Transverse colon (tissue), 4 donors: ENCODE measurements around the gene GON4L. TPM values are rescaled to one million over a fixed set of nuclear protein-coding genes. Genes with fewer than 3 reads are reported as not detected.

ENCODE experiments used
- DNase-seq: peaks from one replicate; pipeline ENCODE4 v3.0.0-alpha.2; 2019
- H3K27ac ChIP-seq, 4 donors: fragments of 200-600 bp; sonication (generic); 2 replicates each; pipeline ENCODE4 v1.5.1; 2016 to 2018; ENCODE audit warnings: inconsistent platforms in 4 of 4
- H3K27me3 ChIP-seq: fragments of 200-600 bp; sonication (generic); 2 replicates; pipeline ENCODE4 v1.5.1; 2017; ENCODE audit warnings: inconsistent platforms
- H3K36me3 ChIP-seq, 4 donors: fragments of 200-600 bp; sonication (generic); 2 replicates each; pipeline ENCODE4 v1.5.1; 2017 to 2019; ENCODE audit warnings: inconsistent platforms in 4 of 4
- H3K4me1 ChIP-seq, 4 donors: fragments of 200-600 bp; sonication (generic); 2 replicates each; pipeline ENCODE4 v1.5.1; 2017 to 2020; ENCODE audit warnings: inconsistent platforms in 4 of 4
- H3K4me3 ChIP-seq, 4 donors: fragments of 200-600 bp; sonication (generic); 1 replicate in 1 of 4; 2 replicates in 3 of 4; pipeline versions ENCODE4 v1.5.1 to v1.6.1; 2017 to 2019; ENCODE audit warnings: inconsistent platforms in 4 of 4
- H3K9me3 ChIP-seq, 2 donors: fragments of 200-600 bp; sonication (generic); 2 replicates each; pipeline ENCODE4 v1.5.1; 2017 to 2019; ENCODE audit warnings: inconsistent platforms in 2 of 2
- CTCF ChIP-seq, 5 experiments: fragments of 200-600 bp in 3 of 5; fragments of 450-650 bp in 2 of 5; sonication (generic) in 3 of 5; IDR thresholded peaks; 1 replicate in 2 of 5; 2 replicates in 3 of 5; pipeline ENCODE4 v1.5.1; 2016 to 2017; ENCODE audit warnings: antibody characterized with exemption in 5 of 5, inconsistent platforms in 3 of 5, mild to moderate bottlenecking in 2 of 5, moderate library complexity in 1 of 5
- EP300 ChIP-seq: sonication (generic); formaldehyde crosslinking; IDR thresholded peaks from one replicate; pipeline ENCODE4 v1.6.1; 2017; ENCODE audit warnings: antibody characterized with exemption, low read depth
- POLR2A ChIP-seq: fragments of 450-650 bp; IDR thresholded peaks from one replicate; pipeline ENCODE4 v1.6.1; 2016; ENCODE audit warnings: antibody characterized with exemption, mild to moderate bottlenecking, moderate library complexity
- POLR2AphosphoS5 ChIP-seq, 3 donors: sonication (generic); formaldehyde crosslinking; IDR thresholded peaks; one replicate each; pipeline ENCODE4 v1.6.1; 2016; ENCODE audit warnings: antibody characterized with exemption in 3 of 3
- WGBS, 2 donors: methylation state at CpG; one replicate each; pipeline ENCODE4 v1.1.5; 2018; ENCODE audit warnings: low coverage in 1 of 2; 5-methylcytosine and 5-hydroxymethylcytosine counted together
- in situ Hi-C, 4 donors: fragments of 200-750 bp; cut with MboI; loops; one replicate each; pipeline versions ENCODE4 v1.15.0 to v1.15.1; 2017; ENCODE audit warnings: low sequenced_read_pairs in 3 of 4, low pct_ligation_motif_present in 1 of 4, low pct_unique_long_range_greater_than_20kb in 1 of 4
- intact Hi-C: fragments of 100-400 bp; cut with DNase I; formaldehyde crosslinking; loops from one replicate; pipeline ENCODE4 v1.15.1; 2023; ENCODE audit warnings: low total_unique reads
- total RNA-seq, 4 donors: library from RNA; depleted of rRNA; stranded (reverse); fragments of >200 nt; gene quantifications; one replicate each; pipeline ENCODE4 v1.1.0, GENCODE V29; 2016

The GON4L gene
- total RNA-seq, 4 donors from 2014 or later: 36.3 to 75.6 (median 45.6) TPM

- H3K4me1 ChIP-seq: peaks cover 0 to 6% (median 0%) of the 10 kb centered on the region in 4 donors
These were observed 23.9 kb upstream of the GON4L start for GRCh38 chr1:155880950-155881349.

GRCh38 chr1:155880251-155880650, 23.2 kb upstream of the GON4L start:
- intact Hi-C loops: no loop called here
- 91% methylated on average over 2 of the region's 2 CpGs; no CpG with 5 or more reads in 1 of the 2 donors for WGBS, 2 donors
- DNase-seq: no peak

More at GRCh38 chr1:155880950-155881349, 23.9 kb upstream of the GON4L start:
- no peak for TF ChIP-seq EP300
- Histone ChIP-seq H3K27ac (no peak overlapping the region), H3K27me3 (no peaks in the 10 kb centered on the region), H3K4me3 (no peak overlapping the region), H3K9me3 (no peaks in the 10 kb centered on the region), H3K36me3 (no peaks in the 10 kb centered on the region)
- WGBS, 2 donors: 85 to 90% methylated on average over 4 to 6 of the region's 6 CpGs
- intact Hi-C loops: no loop called here
- DNase-seq: no peak
- in situ Hi-C loops: no loop called here

GRCh38 chr1:155877945-155878344, 20.9 kb upstream of the GON4L start:
- H3K9me3 ChIP-seq: no peaks in the 10 kb centered on the region
- peaks cover 0 to 6% (median 2%) of the 10 kb centered on the region in 4 donors for H3K4me1 ChIP-seq
- DNase-seq: no peak
- H3K4me3 ChIP-seq: no peak overlapping the region
- H3K36me3 ChIP-seq: no peaks in the 10 kb centered on the region
- H3K27ac ChIP-seq: no peak overlapping the region
- H3K27me3 ChIP-seq: no peaks in the 10 kb centered on the region
- TF ChIP-seq EP300: no peak
- TF ChIP-seq POLR2AphosphoS5 (IDR thresholded peaks at IDR 0.05): no peak
- intact Hi-C loops: no loop called here
- in situ Hi-C loops: no loop called here
- 92 to 100% methylated on average over 1 to 2 of the region's 2 CpGs for WGBS, 2 donors

More at GRCh38 chr1:155880251-155880650, 23.2 kb upstream of the GON4L start:
- no peak for TF ChIP-seq POLR2A
- TF ChIP-seq EP300: no peak
- TF ChIP-seq CTCF (IDR thresholded peaks at IDR 0.05): no peak
- TF ChIP-seq POLR2AphosphoS5 (IDR thresholded peaks at IDR 0.05): no peak
- Histone ChIP-seq H3K9me3 (no peaks in the 10 kb centered on the region), H3K4me3 (no peak overlapping the region), H3K27ac (no peak overlapping the region), H3K36me3 (no peaks in the 10 kb centered on the region), H3K27me3 (no peaks in the 10 kb centered on the region), H3K4me1 (peaks cover 0 to 6% (median 0%) of the 10 kb centered on the region in 4 donors)
- in situ Hi-C loops: no loop called here

- TF ChIP-seq POLR2AphosphoS5 (IDR thresholded peaks at IDR 0.05) (no peak), POLR2A (no peak), CTCF (IDR thresholded peaks at IDR 0.05) (no peak), EP300 (no peak)
- Histone ChIP-seq H3K27ac (no peak overlapping the region), H3K9me3 (no peaks in the 10 kb centered on the region), H3K4me1 (peaks cover 0 to 6% (median 2%) of the 10 kb centered on the region in 4 donors), H3K27me3 (no peaks in the 10 kb centered on the region), H3K4me3 (no peak overlapping the region), H3K36me3 (no peaks in the 10 kb centered on the region)
- DNase-seq: peak; percentile 35
- in situ Hi-C loops: no loop called here
- WGBS, 2 donors: 68% methylated on average over 9 of the region's 9 CpGs; no CpG with 5 or more reads in 1 of the 2 donors
- intact Hi-C loops: no loop called here
These were observed 16.8 kb upstream of the GON4L start for GRCh38 chr1:155873860-155874259.

- H3K27ac ChIP-seq: peak overlapping the region in 1 of 4 donors; percentile 24
- H3K36me3 ChIP-seq: no peaks in the 10 kb centered on the region
- TF ChIP-seq EP300: no peak
- no peak for TF ChIP-seq CTCF (IDR thresholded peaks at IDR 0.05)
- no peak for TF ChIP-seq POLR2AphosphoS5 (IDR thresholded peaks at IDR 0.05)
- TF ChIP-seq POLR2A: no peak
- in situ Hi-C loops (no loop called here), intact Hi-C loops (no loop called here)
- WGBS, 2 donors: 80 to 86% methylated on average over 3 to 5 of the region's 5 CpGs
- no peaks in the 10 kb centered on the region for H3K9me3 ChIP-seq
- H3K27me3 ChIP-seq: no peaks in the 10 kb centered on the region
- peaks cover 0 to 6% (median 2%) of the 10 kb centered on the region in 4 donors for H3K4me1 ChIP-seq
- H3K4me3 ChIP-seq: no peak overlapping the region
- no peak for DNase-seq
These were observed 15.5 kb upstream of the GON4L start for GRCh38 chr1:155872527-155872926.
